HG03066 (cell line): ENCODE measurements around the gene MAST3.
"Not testable (repeated sequence)": the region's sequence is repeated elsewhere in the genome, so short reads cannot be mapped to it uniquely, and the experiment has no call there.

Experiments used
- ATAC-seq: cut with Tn5 transposase; IDR thresholded peaks from one replicate; pipeline ENCODE4 v1.9.1; 2021; ENCODE audit warnings: low read depth; ENCODE audit not compliant: unreplicated experiment

Gene MAST3

GRCh38 chr19:18085702-18086457 lies 11.7 kb upstream of the MAST3 start:
- ATAC-seq = no peak

- ATAC-seq = no peak
Observed at GRCh38 chr19:18086590-18087138, 10.9 kb upstream of the MAST3 start, which contains the start of gene IL12RB1. TSS of gene IL12RB1 (minus strand) at chr19:18086934. CDS start at chr19:18086823, 111 bp downstream.

- not testable (repeated sequence) for ATAC-seq
Observed at GRCh38 chr19:18089096-18089541, 8.5 kb upstream of the MAST3 start.

- no peak for ATAC-seq
Observed at GRCh38 chr19:18089726-18090125, 7.9 kb upstream of the MAST3 start.

- ATAC-seq = no peak
Observed at GRCh38 chr19:18090545-18091216, 6.9 kb upstream of the MAST3 start.

- ATAC-seq = no peak
Observed at GRCh38 chr19:18091217-18091608, 6.4 kb upstream of the MAST3 start.

GRCh38 chr19:18093439-18094161 lies 4.0 kb upstream of the MAST3 start:
- ATAC-seq = no peak

GRCh38 chr19:18096258-18096657 lies 1.3 kb upstream of the MAST3 start:
- no peak for ATAC-seq

GRCh38 chr19:18097993-18098890 lies 664 bp downstream of the MAST3 start:
- no peak for ATAC-seq

GRCh38 chr19:18098891-18099622 lies 1.5 kb downstream of the MAST3 start:
- peak; percentile 48 for ATAC-seq

- no peak for ATAC-seq
Observed at GRCh38 chr19:18099623-18099995, 2.0 kb downstream of the MAST3 start.

- no peak for ATAC-seq
Observed at GRCh38 chr19:18100710-18101109, 3.1 kb downstream of the MAST3 start.

- ATAC-seq = no peak
Observed at GRCh38 chr19:18101268-18101667, 3.7 kb downstream of the MAST3 start.

GRCh38 chr19:18102916-18103542 lies 5.5 kb downstream of the MAST3 start:
- no peak for ATAC-seq

GRCh38 chr19:18104793-18105131 lies 7.2 kb downstream of the MAST3 start:
- ATAC-seq = no peak

GRCh38 chr19:18105259-18105658 lies 7.7 kb downstream of the MAST3 start:
- not testable (repeated sequence) for ATAC-seq

GRCh38 chr19:18107235-18107634 lies 9.7 kb downstream of the MAST3 start:
- ATAC-seq = no peak

- no peak for ATAC-seq
Observed at GRCh38 chr19:18108897-18109296, 11.3 kb downstream of the MAST3 start.

- no peak for ATAC-seq
Observed at GRCh38 chr19:18109341-18109732, 11.8 kb downstream of the MAST3 start.
